Stimulated activated CD4-positive, alpha-beta T cell treated with anti-CD3 and anti-CD28 coated beads, Interleukin-2, amount 100 ng/mL, for 4 hours (primary cell): ENCODE measurements around the gene CCDC106.

Experiments used
- DNase-seq: peaks from one replicate; pipeline ENCODE4 v3.0.0-alpha.2; 2020; ENCODE audit warnings: low read depth

Gene CCDC106

DNA sequence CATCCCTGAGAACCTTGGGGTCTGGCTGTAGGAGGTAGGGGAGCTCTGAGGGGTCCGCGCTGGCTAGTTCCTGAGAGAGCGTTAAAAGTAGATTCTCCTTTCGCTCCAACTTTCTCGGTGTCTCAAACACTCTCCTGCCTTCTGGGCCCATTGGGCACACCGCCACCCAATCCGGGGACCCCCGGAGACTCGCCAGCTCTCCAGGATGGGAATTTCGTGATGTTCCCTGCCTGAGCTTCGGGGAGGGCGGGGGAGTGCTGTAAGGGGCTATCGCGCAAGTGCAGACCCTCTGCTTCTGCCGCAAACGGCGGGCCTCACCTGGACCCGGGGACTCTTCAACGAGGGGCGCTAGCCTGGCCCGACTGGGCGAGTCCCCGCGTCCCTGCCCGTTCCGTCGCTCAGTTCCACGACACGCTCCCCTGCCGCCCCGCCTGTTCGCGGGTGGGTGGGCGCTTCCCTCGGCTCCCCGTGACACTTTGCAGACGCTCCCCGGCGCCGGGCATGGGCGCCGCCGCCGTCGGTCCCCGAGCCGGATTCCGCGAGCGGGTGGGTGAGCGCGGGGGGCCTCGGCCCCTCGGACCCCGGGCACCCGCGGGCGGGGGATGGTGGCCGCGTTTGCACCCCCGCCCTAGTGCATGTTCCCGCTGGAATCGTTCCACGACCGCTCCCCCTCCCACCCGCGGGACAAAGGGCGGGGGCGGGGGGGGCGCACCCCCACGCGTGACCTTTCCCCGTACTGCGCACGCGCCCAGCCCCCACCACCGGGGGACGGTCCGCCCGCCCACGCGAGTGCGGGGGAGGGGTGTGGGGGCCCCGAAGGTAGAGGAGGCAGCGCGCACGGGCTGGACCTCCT is at the start of gene CCDC106:
CCDC106 (plus strand) TSS at position 481 of the 853 bp plus-strand sequence. CDS start 835 bp downstream, outside the sequence.
- peak; percentile 63 for DNase-seq

DNA sequence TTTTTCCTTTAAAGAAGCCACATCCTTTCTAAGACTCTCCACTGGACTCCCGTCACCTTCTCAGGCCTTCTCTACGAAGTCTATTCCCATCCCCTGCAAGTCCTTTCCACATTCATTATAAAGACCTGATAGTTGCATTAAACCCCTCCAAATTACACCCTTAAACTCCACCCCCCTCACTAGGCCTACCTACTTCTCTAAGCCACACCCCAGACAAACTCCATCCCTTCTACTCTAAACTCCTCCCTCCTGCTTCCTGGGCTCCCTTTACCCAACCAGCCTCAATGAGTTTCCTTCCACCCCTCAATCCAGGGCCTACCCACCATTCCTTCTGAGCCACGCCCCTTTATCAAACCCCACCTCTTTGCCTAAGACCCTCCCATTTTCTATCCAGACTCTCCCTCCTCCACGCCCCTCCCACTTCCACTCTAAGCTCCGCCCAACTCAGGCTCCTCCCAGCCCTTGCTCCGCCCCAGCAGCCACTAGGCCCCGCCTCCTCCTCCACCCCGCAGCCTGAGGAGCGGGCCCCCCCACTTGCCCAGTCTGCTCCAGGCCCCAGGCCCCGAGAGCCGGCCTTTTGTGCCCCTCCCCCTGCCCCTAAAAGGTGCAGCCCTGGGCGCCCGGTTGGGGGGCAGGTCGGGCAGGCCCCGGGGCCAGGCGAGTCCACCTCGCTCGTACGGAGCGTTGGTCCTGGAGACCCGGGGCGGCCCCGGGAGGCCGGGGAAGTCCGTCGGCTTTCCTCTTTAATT is 49.1 kb upstream of the CCDC106 start:
- peak; percentile 85 for DNase-seq

DNA sequence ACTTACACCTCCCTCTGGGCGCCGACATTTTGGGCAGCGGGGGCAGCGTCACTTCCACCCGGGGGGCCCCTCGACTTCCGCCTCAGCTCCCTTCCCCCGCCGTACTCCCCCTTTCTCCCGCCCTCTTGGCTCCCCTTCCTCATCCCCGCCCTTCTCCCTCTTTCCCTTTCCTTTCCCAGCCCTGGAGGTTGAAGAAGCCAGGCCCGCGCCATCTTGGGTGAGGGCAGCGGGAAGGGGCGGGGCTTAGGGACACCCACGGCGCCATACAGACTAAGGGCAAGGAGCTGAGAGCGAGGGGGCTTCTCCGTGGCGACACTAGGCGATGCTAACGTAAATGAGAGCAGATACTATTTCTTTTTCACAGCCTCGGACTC is 48.6 kb upstream of the CCDC106 start, which contains the start of gene FIZ1:
FIZ1 (minus strand) TSS at position 50 of the 374 bp plus-strand sequence. CDS start 1,652 bp downstream, outside the sequence.
- peak; percentile 94 for DNase-seq

DNA sequence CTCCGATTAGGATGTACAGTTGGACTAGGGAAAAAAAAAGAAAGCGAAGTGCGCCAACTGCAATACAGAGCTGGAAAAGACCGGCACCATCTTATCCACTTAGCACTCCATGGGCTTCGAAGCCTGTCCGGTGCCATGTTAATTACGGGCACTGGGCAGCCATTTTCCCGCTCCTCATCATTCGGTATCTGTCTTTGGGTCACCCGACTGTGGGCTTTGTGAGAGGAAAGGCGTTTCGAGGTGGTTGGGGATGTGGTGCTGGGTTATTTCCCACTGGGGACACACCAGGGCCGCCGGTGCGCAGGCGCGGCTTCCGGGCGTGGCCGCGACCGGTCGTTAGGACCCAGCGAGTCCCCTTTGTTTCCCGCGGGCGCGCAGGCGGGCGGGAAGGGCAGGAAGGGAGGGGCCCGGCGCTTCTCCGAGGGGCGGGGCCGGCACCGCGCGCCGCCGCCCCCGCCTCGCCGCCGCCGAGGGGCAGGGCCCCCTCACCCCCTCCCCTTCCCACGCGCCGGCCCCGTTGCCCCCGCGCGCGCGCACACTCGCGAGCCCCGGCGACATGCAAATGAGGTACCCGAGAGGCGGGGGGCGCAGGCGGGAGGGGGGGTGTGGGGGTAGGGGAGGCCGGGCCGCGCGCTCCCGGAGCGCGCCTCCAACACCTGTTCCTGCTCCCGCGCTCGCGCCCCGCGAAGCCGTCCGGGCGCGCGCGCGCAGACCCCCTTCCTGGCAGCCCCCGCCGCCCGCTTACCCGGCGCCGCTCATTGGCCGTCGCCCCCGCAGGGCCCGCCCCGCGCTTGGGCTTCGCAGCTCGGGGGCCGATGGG is 48.0 kb upstream of the CCDC106 start, which contains the start of gene ZNF524:
ZNF524 (plus strand) TSS at position 447 of the 820 bp plus-strand sequence. CDS start 1,825 bp downstream, outside the sequence.
- peak; percentile 78 for DNase-seq

DNA sequence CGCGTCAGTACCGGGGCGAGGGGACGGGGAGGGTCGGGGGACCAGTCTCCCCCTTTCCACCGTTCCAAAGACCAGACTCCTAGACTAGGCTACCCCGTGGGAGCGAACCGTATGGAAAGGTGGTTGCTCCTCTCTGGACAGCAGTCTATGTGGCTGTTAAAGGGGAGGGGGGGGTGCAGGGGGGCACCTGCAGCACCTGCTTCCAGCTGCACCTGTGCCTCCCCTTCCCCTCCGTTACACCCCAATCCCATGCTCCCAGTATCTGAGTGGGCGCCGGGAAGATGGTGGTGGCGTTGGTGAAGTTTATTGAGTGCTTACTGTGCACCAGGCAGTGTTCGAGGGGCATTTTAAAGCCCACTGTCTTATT is 47.4 kb upstream of the CCDC106 start:
- no peak for DNase-seq

DNA sequence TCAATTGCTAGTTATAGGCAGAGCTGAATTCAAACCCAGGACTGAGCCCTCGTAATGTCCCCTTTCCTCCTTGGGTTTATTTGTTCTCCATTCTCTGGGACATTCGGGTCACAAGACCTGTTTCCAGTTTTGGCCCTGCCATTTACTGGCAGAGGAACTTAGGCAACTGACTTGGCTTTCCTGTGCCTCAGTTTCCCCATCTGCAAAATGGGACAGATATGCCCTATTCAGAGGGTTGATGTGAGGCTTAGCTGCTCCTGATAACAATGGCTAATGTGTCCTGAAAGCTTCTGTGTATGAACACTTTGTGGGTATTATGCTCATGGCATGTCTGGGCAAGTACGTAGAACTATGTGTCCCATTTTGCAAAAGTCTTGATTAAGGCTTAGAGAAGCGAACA is 46.9 kb upstream of the CCDC106 start:
- no peak for DNase-seq

DNA sequence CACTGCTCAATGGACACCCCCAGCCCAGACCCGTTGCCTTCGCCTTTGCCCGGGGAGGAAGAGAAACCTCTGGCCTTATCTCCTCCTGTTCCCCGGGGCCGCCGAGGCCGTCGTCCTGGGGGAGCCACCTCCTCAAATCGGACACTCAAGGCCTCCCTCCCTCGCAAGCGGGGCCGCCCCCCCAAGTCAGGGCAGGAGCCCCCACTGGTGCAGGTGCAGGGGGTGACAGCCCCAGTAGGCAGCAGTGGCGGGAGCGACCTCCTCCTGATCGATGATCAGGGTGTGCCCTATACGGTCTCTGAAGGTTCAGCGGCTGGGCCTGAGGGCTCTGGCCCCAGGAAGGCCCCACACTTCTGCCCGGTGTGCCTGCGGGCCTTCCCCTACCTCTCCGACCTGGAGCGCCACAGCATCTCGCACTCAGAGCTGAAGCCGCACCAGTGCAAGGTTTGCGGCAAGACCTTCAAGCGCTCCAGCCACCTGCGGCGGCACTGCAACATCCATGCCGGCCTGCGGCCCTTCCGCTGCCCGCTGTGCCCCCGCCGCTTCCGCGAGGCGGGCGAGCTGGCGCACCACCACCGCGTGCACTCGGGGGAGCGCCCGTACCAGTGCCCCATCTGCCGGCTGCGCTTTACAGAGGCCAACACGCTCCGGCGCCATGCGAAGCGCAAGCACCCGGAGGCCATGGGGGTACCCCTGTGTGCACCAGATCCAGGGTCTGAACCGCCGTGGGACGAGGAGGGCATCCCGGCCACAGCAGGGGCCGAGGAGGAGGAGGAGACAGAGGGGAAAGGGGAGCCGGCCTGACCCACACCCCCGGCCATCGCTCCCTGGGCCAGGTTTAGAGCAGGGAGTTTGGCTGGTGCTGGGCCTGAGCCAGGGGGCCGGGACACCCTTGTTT is 45.7 kb upstream of the CCDC106 start:
- no peak for DNase-seq

DNA sequence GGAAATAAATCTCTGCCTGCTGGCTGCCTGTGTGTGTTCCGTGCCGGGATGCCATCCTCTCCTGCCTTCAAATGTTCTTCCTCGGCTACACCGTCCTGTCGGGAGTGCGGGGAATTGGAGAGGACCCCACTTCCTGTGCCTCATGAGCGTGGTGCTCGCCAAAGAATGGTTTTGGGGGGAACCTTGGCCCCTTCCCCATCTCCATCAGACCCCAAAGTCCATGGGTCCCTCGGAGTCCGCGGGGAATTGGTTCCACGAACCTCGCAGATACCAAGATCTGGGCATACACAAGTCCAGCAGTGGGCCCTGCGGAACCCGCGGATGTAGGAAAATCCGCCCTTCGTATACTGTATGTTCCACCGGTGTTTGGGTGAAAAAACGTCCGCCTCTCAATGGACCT is 44.9 kb upstream of the CCDC106 start:
- no peak for DNase-seq

DNA sequence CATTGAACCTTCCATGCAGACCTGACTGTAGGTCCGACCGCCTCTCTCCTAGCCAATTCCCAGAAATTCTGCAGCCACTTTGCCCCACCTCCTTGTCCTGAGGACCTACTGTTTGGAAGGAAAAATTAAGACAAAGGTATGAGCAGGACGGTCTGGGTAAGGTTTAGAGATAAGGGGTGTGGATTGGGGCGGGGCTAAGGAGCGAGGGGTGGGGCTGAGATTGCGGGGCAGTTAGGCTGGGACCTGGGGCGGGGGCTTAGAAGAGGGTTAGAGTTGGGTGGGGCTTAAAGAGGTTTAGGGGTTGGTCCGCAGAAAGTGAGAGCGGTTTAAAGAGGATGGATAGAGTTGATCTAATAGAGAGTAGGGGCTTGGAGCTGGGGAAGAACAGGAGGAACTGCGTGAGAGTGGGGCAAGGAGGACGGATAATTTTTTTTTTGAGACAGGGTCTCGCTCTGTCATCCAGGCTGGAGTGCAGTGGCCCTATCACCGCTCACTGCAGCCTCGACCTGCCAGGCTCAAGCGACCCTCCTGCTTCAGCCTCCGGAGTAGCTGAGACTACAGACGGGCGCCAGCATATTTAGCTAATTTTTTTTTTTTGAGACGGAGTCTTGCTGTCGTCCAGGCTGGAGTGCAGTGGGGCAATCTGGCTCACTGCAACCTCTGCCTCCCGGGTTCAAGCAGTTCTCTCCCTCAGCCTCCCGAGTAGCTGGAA is 44.3 kb upstream of the CCDC106 start:
- no peak for DNase-seq

DNA sequence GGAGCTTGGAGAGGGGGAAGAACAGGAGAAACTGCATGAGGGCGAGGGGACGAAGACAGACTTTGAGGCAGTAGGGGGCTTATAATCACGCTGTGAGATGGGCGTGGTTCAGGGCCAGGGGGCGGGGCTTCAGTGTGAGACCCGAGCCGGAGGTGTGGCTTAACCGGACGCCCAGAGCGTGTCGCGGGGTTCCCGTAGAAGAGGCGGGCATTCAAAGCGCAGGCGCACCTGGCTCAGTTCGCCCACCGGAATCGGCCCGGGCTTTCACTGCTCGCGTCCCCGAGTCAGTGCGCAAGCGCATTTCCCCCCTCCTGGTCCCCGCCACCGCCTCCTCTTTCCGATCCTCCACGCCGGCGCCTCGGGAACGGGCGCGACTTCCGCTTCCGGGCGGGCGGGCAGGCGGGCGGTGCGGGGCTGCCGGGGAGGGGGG is 42.8 kb upstream of the CCDC106 start:
- DNase-seq = peak; percentile 99

DNA sequence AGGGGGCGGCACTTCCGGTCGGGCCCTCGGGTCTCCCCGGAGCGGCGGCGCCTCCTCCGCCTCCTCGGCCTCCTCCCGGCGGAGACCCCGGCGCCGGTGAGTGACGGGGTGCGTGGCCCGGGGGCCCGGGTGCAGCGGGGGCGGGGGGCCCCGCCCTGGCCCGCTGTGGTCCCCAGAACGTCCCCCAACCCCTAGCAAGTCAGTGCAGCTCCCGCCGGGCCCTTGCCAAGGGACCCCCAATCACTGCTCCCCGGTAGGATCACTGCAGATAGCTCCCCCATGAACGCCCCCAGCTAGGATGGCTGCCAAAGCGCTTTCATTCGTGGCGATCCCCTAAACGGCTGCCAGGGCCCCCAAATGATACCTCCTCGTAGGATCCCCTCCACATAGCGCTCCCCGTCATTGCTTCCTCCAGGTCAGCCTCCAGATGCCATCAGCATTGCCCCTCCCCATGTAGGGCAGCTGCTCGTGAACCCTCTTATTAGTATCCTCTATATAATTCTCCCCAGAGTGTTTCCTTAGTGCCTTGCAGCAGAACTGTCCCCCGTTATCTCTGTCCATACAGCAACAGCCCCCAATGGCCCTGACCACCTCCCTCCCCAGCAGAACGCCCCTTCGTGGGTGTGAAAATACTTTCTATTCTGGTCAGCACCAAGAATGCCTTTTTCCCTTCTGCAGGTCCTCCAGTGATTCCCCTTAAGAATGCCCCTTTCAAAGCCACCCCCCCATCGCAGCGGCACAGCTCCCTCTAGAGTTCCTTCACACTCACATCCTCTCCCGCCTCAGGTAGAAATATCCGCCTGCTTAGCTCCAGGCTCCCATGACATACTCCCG is 42.2 kb upstream of the CCDC106 start, which contains the start of gene ZNF865:
ZNF865 (plus strand) TSS at position 11 of the 834 bp plus-strand sequence. CDS start 7,972 bp downstream, outside the sequence.
- peak; percentile 56 for DNase-seq

DNA sequence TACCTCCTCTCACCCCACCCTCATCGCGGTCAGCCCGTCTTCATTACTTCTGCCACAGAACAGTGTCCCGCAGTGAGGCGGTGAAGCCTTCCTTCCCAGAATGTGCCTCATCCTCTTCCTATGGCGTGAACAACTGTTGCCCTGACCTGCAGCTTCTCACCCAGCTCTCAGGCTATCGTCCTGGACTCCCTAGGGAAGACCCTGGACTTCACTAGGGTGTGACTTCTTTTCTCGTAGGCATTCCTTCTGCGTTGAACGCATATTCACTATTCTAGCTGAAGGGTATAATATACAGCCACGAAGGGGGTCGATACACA is 41.6 kb upstream of the CCDC106 start:
- DNase-seq = no peak

DNA sequence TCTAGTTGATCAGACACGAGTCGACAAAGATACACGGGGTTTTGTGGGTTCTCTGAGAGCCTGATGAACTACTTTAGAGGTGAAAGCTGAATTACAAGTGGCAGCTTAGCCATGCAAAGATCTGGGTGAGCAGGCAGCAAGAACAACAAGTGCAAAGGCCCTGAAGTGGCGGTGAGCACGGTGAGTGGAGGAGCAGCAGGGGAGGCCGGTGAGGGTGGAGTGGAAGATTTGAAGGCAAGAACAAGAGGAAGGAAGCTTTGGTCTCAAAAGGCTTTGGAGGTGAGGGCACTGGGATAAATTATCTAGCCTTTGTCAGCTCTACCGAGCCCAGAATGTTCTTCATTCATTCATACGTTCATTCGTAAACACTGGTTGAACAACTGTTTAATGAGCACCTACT is 41.2 kb upstream of the CCDC106 start:
- no peak for DNase-seq

DNA sequence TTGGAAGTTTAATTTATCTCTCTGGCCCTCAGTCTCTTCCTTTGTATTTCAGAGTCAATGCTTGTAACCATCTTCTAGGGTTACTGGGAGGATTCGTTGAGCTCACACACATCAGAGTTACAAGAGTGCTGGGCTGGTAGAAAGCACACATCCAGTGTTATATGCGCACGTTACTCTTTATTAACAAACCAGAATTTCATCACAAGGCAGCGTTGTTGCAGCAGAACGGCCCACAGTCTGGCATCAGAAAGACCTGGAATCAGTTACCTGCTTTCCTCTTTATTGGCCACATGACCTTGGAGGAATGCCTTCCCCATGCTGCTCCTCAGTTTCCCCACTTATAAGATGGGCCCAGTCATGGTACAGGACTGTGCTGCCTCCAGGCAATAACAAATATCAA is 38.7 kb upstream of the CCDC106 start:
- DNase-seq = no peak

DNA sequence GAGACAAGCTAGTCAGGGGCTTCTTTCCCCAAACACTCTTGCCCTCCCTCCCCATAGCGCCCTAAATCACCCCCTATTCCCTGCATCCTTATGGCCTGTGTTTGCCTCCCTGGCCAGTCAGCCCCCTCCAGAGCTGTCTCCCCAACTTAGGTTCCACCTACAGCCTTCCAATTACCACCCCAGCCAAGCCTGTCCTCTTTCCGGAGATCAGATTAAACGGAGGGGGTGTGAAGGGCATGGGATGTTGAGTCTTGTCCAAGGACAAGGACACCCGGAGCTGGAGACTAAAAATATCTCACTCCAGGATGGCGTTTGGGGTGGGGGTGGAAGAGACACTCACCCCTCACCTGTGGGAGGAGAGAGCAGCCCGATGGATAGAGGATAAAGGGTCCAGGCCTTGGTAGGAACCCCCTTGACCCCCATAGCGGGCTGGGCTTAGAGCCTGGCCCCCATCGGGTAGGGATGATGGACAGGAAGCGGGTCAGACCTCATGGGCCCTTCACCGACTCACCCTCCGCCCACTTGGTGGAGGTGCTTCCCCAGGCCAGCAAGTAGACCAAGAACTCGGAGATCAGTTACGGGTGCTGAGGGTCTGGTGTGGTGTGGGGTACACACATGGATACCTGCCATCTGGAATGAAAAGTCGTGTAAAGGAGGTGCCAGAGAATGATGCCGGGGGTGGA is 36.6 kb upstream of the CCDC106 start:
- no peak for DNase-seq

DNA sequence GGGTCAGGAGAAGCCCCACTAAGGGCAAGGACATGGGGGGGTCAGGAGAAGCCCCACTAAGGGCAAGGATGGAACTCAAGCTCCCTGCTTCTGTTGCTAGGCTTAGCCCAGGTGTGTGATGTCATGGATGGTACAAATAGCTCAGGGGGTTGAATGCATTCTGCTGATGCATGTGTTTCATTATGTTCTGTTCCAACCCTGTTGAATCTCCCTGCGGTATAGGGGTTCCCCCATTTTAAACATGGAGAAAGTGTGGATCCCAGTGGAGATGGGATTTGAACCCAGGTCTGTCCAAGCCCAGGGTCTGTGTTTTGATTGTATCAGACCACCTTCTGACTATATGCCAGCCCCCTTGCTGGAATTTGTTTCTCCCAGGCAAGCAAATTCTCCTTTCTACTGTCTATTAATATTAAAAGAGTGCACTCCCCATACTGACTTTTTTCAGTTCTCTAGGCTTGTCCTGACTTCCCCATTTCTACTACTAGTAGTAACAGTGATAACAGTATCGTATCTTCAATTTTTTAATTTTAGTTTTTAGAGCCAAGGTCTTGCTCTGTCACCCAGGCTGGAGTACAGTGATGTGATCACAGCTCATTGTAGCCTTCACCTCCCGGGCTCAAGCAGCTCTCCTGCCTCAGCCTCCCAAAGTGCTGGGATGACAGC is 35.9 kb upstream of the CCDC106 start:
- DNase-seq = no peak

DNA sequence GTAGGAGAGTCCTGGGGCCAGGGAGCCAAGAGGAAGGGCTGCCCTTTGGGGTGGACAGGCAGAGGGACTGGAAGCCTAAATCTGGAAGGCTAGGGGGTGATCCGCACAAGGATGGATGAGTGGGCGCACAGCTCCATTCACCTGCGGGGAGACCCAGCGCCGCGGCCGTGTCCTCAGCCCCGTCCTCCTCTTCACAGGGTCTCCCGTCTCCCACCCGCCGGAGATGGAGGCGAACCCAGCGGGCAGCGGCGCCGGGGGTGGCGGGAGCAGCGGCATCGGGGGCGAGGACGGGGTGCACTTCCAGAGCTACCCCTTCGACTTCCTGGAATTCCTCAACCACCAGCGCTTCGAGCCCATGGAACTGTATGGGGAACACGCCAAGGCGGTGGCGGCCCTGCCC is 34.6 kb upstream of the CCDC106 start:
- no peak for DNase-seq

DNA sequence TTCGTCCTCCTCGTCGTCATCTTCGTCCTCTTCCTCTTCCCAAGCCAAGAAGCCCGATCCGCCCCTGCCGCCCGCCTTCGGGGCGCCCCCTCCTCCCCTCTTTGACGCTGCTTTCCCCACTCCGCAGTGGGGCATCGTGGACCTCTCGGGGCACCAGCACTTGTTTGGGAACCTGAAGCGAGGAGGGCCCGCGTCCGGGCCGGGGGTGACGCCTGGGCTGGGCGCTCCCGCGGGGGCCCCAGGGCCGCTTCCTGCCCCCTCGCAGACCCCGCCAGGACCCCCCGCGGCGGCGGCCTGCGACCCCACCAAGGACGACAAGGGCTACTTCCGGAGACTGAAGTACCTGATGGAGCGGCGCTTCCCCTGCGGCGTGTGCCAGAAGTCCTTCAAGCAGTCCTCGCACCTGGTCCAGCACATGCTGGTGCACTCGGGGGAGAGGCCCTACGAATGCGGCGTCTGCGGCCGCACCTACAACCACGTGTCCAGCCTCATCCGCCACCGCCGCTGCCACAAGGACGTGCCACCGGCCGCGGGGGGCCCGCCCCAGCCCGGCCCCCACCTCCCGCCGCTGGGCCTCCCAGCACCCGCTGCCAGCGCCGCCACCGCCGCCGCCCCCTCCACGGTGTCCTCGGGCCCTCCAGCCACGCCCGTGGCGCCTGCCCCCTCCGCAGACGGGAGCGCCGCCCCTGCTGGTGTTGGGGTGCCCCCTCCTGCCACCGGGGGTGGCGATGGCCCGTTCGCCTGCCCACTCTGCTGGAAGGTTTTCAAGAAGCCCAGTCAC is 33.9 kb upstream of the CCDC106 start:
- no peak for DNase-seq
